Measurements from ENCODE around the gene GZMA.
"Not testable (repeated sequence)": the region's sequence is repeated elsewhere in the genome, so short reads cannot be mapped to it uniquely, and the experiment has no call there.

GZMA gene

DNA sequence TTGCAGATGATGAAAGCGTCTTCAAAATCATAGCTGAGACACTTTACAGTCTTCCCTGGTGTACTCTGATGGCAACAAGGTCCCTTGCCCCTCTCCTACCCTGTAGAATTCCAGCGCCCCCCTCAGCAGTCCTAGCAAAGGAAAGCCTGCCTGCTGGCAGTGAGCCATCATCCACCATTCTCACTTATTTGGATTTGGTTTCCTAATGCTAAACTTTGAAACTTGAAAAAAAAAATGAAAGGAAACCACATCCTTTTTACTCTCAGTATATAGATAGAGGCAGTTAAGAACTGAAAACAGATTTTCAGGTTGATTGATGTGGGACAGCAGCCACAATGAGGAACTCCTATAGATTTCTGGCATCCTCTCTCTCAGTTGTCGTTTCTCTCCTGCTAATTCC is at the start of gene GZMA:
GZMA (plus strand) TSS at position 299 of the 400 bp plus-strand sequence; CDS start at position 336, 37 bp downstream.
- peak; percentile 6 for DNase-seq (ENCODE audit: low spot score)

- DNase-seq (ENCODE audit: low spot score) = no peak
Observed at GRCh38 chr5:55055183-55055582, 47.3 kb upstream of the GZMA start.

DNA sequence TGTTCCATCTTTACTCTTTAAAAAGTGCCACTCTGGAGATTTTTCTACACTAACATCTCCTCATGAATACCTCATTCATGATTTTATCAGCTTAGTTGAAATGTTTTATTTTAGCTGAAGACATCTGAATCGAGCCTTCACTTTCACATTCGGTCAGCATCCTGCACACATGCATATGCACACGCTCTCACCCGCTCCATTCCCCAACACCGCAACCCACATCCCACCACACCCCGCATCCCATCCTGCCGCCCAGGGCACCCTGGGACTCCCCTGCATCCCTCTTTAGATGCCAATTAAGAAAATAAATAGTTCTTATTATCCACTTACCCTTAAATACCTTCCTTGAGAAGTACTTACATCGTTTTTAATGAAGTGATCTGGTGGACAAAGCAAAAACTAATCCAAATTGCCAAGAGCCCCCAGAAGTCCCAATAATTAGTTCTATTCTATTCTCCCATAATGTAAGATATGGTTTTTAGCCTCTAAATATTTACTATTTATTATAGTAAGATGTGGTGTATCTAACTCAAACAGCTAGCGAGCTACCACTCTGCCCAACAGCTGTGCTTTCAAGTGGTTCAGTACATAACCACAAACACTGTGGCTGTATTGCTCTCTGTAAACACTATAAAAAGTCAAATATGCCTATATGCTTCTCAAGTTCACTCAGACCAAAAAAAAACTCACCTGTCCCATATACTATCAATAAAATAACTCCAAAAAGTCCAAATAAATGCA is 40.2 kb upstream of the GZMA start:
- peak; percentile 59 for DNase-seq (ENCODE audit: low spot score)

- DNase-seq (ENCODE audit: low spot score) = no peak
Observed at GRCh38 chr5:55063220-55063863, 39.1 kb upstream of the GZMA start.

GRCh38 chr5:55063899-55064298 is 38.5 kb upstream of the GZMA start:
- DNase-seq (ENCODE audit: low spot score) = no peak

DNA sequence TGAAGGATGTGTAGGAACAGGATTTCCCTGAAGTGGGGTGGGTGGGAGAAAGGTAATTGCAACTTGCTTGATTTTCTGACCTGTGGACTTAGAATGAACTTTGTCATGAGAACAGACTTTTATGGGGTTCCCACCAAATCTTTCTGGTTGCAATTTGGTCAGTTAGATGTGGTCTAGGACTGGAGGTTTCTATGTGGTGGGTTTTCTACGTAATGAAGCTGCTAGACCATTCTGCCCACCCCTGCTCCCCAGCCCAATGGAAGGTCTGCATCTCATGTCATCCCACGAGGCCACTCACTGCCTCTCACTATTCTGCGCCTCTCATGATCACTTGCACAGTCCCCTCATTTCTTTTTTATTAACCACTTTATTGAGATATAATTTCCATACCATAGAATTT is 37.9 kb upstream of the GZMA start:
- no peak for DNase-seq (ENCODE audit: low spot score)

GRCh38 chr5:55066277-55066676 is 36.2 kb upstream of the GZMA start:
- no peak for DNase-seq (ENCODE audit: low spot score)

DNA sequence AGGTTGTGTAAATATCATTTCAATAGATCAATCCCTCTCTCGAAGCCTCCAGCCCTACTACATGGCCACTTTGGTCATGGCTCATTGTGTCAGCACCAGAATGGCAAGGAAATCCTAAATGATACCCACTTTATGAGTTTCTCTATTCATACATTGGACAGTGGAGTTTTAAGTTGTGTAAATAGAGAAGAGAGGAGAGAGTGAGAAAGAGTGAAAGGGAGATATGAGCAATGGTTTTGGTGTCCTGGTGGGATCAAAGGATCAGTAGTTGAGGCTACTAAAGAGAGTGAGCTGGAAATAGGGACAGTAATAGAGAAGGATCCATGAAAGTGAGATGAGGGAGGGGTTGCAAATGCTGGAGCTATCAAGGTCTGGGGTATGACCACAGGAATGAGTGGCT is 31.5 kb upstream of the GZMA start:
- DNase-seq (ENCODE audit: low spot score) = no peak

GRCh38 chr5:55071413-55071812 is 31.0 kb upstream of the GZMA start:
- DNase-seq (ENCODE audit: low spot score) = no peak

DNA sequence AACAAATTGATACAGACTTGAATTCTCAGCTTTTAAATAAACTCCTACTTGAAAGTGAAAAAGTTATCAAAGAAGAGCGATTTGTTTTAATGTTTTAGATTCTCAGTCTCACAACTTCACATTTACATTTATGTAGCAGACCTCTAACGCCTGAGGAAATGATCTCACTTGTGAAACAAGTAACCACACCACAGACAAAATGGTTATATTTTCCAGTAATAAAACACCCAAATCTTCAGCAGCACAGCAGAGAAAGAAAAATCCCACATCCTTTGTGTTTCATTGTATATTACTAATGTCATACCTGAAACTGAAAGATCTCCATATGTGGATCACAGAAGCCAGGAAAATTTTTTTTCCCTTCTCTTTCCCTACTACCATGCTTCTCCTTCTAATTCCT is 29.8 kb upstream of the GZMA start:
- DNase-seq (ENCODE audit: low spot score) = no peak

- DNase-seq (ENCODE audit: low spot score) = no peak
Observed at GRCh38 chr5:55073211-55073610, 29.2 kb upstream of the GZMA start.

DNA sequence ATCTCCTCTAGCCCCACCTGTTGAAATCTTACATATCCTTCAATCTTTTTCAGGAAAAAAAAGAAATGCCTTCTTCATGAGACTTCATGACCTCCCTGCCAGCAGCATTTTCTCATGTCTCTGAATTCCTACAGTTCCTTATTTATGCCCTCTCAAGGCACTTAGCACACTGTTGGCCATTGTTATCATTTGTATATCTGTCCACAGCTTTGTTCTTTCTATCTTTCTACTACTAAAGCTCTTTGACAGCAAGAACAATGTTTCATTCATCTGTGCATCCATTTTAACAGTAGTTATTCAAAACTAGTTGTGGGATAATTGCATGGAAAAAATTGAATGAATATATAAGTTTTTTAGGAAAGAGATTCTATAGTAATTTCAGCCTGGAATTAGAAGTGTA is 20.9 kb upstream of the GZMA start:
- no peak for DNase-seq (ENCODE audit: low spot score)

DNA sequence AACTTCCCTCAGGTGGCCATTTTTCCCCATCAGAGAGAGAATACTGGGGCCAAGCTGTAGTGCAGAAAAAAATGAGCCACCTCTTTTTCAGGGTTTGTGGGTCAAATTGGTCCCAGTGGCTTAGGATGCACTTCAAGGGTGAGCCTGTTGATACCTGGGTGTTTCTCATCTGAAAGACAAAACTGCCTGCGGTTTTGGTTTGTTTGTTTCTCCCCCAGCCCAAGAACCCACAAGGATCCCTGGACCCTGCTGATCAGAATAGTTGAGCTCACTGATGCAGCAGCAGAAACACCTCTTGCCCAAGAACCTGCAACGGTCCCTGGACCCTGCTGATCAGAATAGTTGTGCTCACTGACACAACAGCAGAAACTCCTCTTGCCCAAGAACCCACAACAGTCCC is 13.1 kb upstream of the GZMA start:
- not testable (repeated sequence) for DNase-seq (ENCODE audit: low spot score)

GRCh38 chr5:55091011-55091410 is 11.4 kb upstream of the GZMA start:
- DNase-seq (ENCODE audit: low spot score) = not testable (repeated sequence)

GRCh38 chr5:55096182-55096581 is 6.3 kb upstream of the GZMA start:
- DNase-seq (ENCODE audit: low spot score) = no peak

GRCh38 chr5:55096861-55097260 is 5.6 kb upstream of the GZMA start:
- DNase-seq (ENCODE audit: low spot score) = no peak

GRCh38 chr5:55101148-55101547 is 1.3 kb upstream of the GZMA start:
- not testable (repeated sequence) for DNase-seq (ENCODE audit: low spot score)

DNA sequence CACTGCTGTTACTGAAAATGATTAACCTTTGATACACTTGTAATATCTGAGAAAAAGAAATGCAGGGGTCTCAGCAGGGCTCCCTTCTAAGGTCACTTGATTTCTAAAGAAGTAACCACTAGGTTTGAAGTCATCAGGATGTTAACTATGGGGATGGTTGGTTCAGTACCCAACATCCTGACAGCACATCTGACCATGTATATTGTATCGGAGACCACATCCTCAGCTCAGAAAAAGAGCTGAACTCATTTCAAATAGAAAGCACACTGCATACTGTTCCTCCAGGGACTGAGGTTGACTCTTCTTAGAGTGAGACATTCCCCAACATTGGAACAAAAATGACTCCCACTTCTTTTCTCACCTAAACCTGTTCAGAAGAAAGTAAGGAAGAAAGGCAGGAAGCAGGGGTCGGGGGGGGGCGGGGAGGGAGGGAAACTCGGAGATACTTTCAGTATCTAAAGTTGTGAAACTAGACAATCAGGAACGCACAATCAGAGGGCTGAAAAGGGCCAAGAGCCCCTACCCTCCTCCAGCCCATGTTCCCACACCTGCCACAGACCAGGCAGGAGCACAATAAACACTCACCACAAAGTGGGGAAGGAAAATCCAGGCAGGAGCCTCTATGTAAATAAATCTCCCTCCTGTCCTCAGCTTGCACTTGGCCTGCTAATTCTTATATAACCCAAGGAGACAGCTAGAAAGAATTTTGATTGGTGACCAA is 730 bp upstream of the GZMA start:
- no peak for DNase-seq (ENCODE audit: low spot score)

GRCh38 chr5:55104036-55104772 is 1.8 kb downstream of the GZMA start:
- no peak for DNase-seq (ENCODE audit: low spot score)

DNA sequence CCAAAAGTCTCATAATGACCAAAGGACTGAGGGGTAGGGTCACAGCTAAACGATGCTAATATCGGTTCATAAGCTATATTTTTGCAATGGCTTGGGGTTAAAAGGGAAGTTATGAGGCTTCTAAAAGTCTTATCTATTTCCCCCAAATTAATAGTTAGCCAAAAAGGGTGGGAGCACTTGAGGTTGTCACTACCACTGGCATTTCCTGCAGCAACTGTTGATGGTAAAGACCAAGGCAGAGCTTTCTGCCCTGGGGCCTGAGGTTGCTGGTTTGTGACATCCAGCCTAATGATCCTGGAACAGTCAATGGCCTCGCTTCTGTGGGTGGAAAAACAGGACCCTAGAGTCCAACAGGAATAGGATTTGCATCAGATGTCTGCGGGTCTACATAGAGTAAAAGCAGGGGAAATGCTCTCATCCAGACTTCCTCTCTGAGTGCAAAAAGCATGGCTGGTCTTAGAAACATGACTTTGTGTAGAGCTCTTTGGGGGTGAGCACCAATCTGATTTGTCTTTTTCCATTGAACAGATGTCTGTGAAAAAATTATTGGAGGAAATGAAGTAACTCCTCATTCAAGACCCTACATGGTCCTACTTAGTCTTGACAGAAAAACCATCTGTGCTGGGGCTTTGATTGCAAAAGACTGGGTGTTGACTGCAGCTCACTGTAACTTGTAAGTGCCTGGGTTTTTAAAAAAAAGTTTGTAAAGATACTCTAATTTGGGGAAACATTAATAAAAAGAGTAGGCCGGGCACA is 2.7 kb downstream of the GZMA start:
- no peak for DNase-seq (ENCODE audit: low spot score)

DNA sequence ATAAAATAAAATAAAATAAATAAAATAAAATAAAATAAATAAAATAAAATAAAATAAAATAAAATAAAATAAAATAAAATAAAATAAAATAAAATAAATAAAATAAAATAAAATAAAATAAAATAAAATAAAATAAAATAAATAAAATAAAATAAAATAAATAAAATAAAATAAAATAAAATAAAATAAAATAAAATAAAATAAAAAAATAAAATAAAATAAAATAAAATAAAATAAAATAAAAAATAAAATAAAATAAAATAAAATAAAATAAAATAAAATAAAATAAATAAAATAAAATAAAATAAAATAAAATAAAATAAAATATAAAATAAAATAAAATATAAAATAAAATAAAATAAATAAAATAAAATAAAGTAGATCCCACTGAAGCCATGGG is 3.5 kb downstream of the GZMA start:
- DNase-seq (ENCODE audit: low spot score) = not testable (repeated sequence)

DNA sequence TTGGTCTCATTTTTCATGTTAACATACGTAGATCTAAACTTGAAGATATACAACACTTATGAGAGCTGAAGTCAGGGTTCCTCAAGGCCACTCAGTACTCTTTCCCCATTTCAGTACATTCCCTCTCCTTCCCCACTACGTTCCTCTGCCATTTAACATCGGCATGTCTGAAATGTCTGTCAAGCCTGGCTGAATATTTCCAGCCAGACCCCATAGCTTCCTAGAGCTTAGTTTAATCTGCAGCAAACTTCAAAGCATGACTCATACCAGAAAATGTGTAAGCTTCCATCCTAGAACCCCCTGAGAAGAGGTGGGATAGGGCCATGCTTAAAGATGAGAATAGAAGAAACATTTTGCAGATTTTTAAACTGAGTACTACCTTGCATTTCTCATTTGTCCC is 6.2 kb downstream of the GZMA start:
- no peak for DNase-seq (ENCODE audit: low spot score)
